H1 (cell line): Measurements from ENCODE around the gene AGAP1. TPM values are rescaled to one million over a fixed set of nuclear protein-coding genes. Genes with fewer than 3 reads are reported as not detected.

Source experiments
- CTCF ChIA-PET: fragments of 300-600 bp; sonication (Branson Sonifier 250); formaldehyde crosslinking; loops from one replicate; lab custom pipeline; 2021; ENCODE audit not compliant: partially characterized antibody; lab: Charles Lee
- POLR2A ChIA-PET: fragments of 300-600 bp; sonication (Branson Sonifier 250); formaldehyde crosslinking; loops from one replicate; lab custom pipeline; 2021; ENCODE audit warnings: inconsistent platforms; ENCODE audit not compliant: partially characterized antibody; lab: Charles Lee
- DNase-seq, 2 experiments: peaks; one replicate each; pipeline versions ENCODE4 v3.0.0 to v3.0.0-alpha.2; 2010 to 2022; ENCODE audit warnings: low spot score in 2 of 2, low read depth in 1 of 2, mixed read lengths in 1 of 2
- FAIRE-seq: peaks from 2 replicates; lab custom pipeline; 2011; peaks lifted over from hg19 to GRCh38; lab: Jason Lieb, UNC
- H2AFZ ChIP-seq: 2 replicates; pipeline ENCODE4 v1.8.1; 2012; ENCODE audit warnings: low read length, inconsistent platforms
- H2AK5ac ChIP-seq: 2 replicates; pipeline ENCODE4 v1.6.1; 2013; ENCODE audit warnings: low read depth, low read length
- H2BK120ac ChIP-seq: replicated peaks from 2 replicates; pipeline ENCODE3; 2013; ENCODE audit warnings: low read depth, low read length, inconsistent platforms
- H2BK12ac ChIP-seq: 2 replicates; pipeline ENCODE4 v1.6.1; 2013; ENCODE audit warnings: low read depth, low read length
- H2BK15ac ChIP-seq: 2 replicates; pipeline ENCODE4 v1.6.1; 2013; ENCODE audit warnings: low read length
- H2BK20ac ChIP-seq: 2 replicates; pipeline ENCODE4 v1.6.1; 2013; ENCODE audit warnings: low read length
- H2BK5ac ChIP-seq: 2 replicates; pipeline ENCODE4 v1.6.1; 2013; ENCODE audit warnings: low read depth, low read length
- H3K14ac ChIP-seq: 2 replicates; pipeline ENCODE4 v1.6.1; 2013; ENCODE audit warnings: inconsistent platforms; ENCODE audit not compliant: insufficient read length
- H3K18ac ChIP-seq: 2 replicates; pipeline ENCODE4 v1.6.1; 2013; ENCODE audit warnings: low read length; ENCODE audit errors: extremely low read depth
- H3K23ac ChIP-seq: 2 replicates; pipeline ENCODE4 v1.6.1; 2013; ENCODE audit warnings: inconsistent platforms; ENCODE audit not compliant: insufficient read length
- H3K23me2 ChIP-seq: 2 replicates; pipeline ENCODE4 v1.6.1; 2013; ENCODE audit warnings: low read depth, low read length
- H3K27ac ChIP-seq: 2 replicates; pipeline ENCODE4 v1.6.1; 2011; ENCODE audit warnings: low read depth, low read length, inconsistent platforms
- H3K27me3 ChIP-seq, 4 experiments: replicated peaks in 1 of 4; 1 replicate in 1 of 4; 2 replicates in 3 of 4; pipeline versions ENCODE4 v1.6.1 to v1.8.1; 2011 to 2013; ENCODE audit warnings: low read length in 3 of 4, mild to moderate bottlenecking in 3 of 4, inconsistent platforms in 2 of 4, mixed read lengths in 2 of 4, moderate library complexity in 1 of 4; ENCODE audit not compliant: control insufficient read depth in 3 of 4, insufficient read depth in 3 of 4; ENCODE audit errors: extremely low read depth in 1 of 4
- H3K36me3 ChIP-seq, 4 experiments: 2 replicates each; pipeline versions ENCODE4 v1.6.1 to v1.8.1; 2011 to 2013; ENCODE audit warnings: mild to moderate bottlenecking in 4 of 4, low read length in 3 of 4, moderate library complexity in 2 of 4, control low read depth in 1 of 4, inconsistent platforms in 1 of 4; ENCODE audit not compliant: insufficient read depth in 4 of 4, control insufficient read depth in 2 of 4
- H3K4ac ChIP-seq: replicated peaks from 2 replicates; pipeline ENCODE3; 2013; ENCODE audit warnings: low read length, low read depth, mixed read lengths, inconsistent platforms; ENCODE audit not compliant: insufficient read length
- H3K4me1 ChIP-seq, 4 experiments: replicated peaks in 1 of 4; 1 replicate in 1 of 4; 2 replicates in 3 of 4; pipeline versions ENCODE4 v1.6.1 to v1.8.1; 2011 to 2013; ENCODE audit warnings: low read length in 3 of 4, inconsistent platforms in 2 of 4, mixed read lengths in 1 of 4; ENCODE audit not compliant: insufficient read depth in 4 of 4, control insufficient read depth in 3 of 4
- H3K4me2 ChIP-seq, 2 experiments: 2 replicates each; pipeline versions ENCODE4 v1.6.1 to v1.8.1; 2011 to 2013; ENCODE audit warnings: low read depth in 2 of 2, low read length in 2 of 2, control low read depth in 1 of 2, inconsistent platforms in 1 of 2, mild to moderate bottlenecking in 1 of 2; ENCODE audit not compliant: insufficient read depth in 1 of 2
- H3K4me3 ChIP-seq, 4 experiments: fragments of 200-600, 300-600 bp in 1 of 4; sonication (generic), shearing (Covaris generic), sonication (Bioruptor Twin) in 1 of 4; 2 replicates each; pipeline versions ENCODE4 v1.5.1 to v1.8.1; 2011 to 2016; ENCODE audit warnings: low read length in 4 of 4, low read depth in 3 of 4, control low read depth in 2 of 4, inconsistent platforms in 2 of 4, mild to moderate bottlenecking in 2 of 4, mixed read lengths in 1 of 4, moderate library complexity in 1 of 4; ENCODE audit not compliant: insufficient read depth in 2 of 4; ENCODE audit errors: extremely low read depth in 1 of 4
- H3K56ac ChIP-seq: replicated peaks from 2 replicates; pipeline ENCODE3; 2013; ENCODE audit warnings: low read depth, mild to moderate bottlenecking, mixed read lengths, low read length, inconsistent platforms; ENCODE audit not compliant: insufficient read length
- H3K79me1 ChIP-seq: 2 replicates; pipeline ENCODE4 v1.6.1; 2013; ENCODE audit warnings: low read depth, low read length, control low read depth
- H3K79me2 ChIP-seq, 2 experiments: 2 replicates each; pipeline versions ENCODE4 v1.6.1 to v1.8.1; 2012 to 2013; ENCODE audit warnings: low read length in 2 of 2, mild to moderate bottlenecking in 2 of 2, inconsistent platforms in 1 of 2; ENCODE audit not compliant: insufficient read depth in 2 of 2, control insufficient read depth in 1 of 2
- H3K9ac ChIP-seq, 4 experiments: replicated peaks in 1 of 4; 1 replicate in 1 of 4; 2 replicates in 3 of 4; pipeline versions ENCODE4 v1.6.1 to v1.8.1; 2011 to 2013; ENCODE audit warnings: low read depth in 3 of 4, low read length in 3 of 4, control low read depth in 2 of 4, mild to moderate bottlenecking in 2 of 4, moderate library complexity in 2 of 4, inconsistent platforms in 1 of 4; ENCODE audit errors: extremely low read depth in 1 of 4
- H3K9me3 ChIP-seq, 2 experiments: 2 replicates each; pipeline versions ENCODE4 v1.6.1 to v1.8.1; 2012 to 2013; ENCODE audit warnings: mild to moderate bottlenecking in 2 of 2, moderate library complexity in 2 of 2, control low read depth in 1 of 2, inconsistent platforms in 1 of 2, low read depth in 1 of 2, low read length in 1 of 2, mixed read lengths in 1 of 2; ENCODE audit not compliant: insufficient read depth in 2 of 2
- H4K20me1 ChIP-seq, 2 experiments: replicated peaks in 1 of 2; 2 replicates each; pipeline versions ENCODE3 to v1.8.1; 2011 to 2013; ENCODE audit warnings: inconsistent platforms in 2 of 2, low read length in 2 of 2, mild to moderate bottlenecking in 1 of 2; ENCODE audit not compliant: insufficient read depth in 2 of 2, control insufficient read depth in 1 of 2
- H4K5ac ChIP-seq: 2 replicates; pipeline ENCODE4 v1.6.1; 2013; ENCODE audit warnings: low read length, low read depth, mixed read lengths, inconsistent platforms; ENCODE audit not compliant: insufficient read length
- H4K8ac ChIP-seq: 2 replicates; pipeline ENCODE4 v1.8.0; 2013; ENCODE audit warnings: mild to moderate bottlenecking, moderate library complexity, low read length, inconsistent platforms; ENCODE audit not compliant: insufficient read depth; ENCODE audit errors: extremely low read depth
- H4K91ac ChIP-seq: replicated peaks from 2 replicates; pipeline ENCODE3; 2013; ENCODE audit warnings: low read length, mixed read lengths, inconsistent platforms; ENCODE audit not compliant: insufficient read length
- GTF2F1 ChIP-seq: IDR thresholded peaks from 2 replicates; pipeline ENCODE4 v1.6.1; 2012; ENCODE audit warnings: low read depth, low read length, improper control_type of control experiment, borderline replicate concordance
- POLR2A ChIP-seq, 2 experiments: IDR thresholded peaks; 1 replicate in 1 of 2; 2 replicates in 1 of 2; pipeline ENCODE4 v1.6.1; 2011; ENCODE audit warnings: low read depth in 2 of 2, low read length in 2 of 2, mild to moderate bottlenecking in 2 of 2; ENCODE audit errors: control extremely low read depth in 1 of 2
- RAD21 ChIP-seq, 2 experiments: IDR thresholded peaks in 1 of 2; conservative IDR thresholded peaks in 1 of 2; 2 replicates each; pipeline ENCODE4 v1.6.1; 2011; ENCODE audit warnings: low read depth in 2 of 2, low read length in 2 of 2, improper control_type of control experiment in 1 of 2, inconsistent platforms in 1 of 2, mild to moderate bottlenecking in 1 of 2, moderate library complexity in 1 of 2
- RFX5 ChIP-seq: IDR thresholded peaks from 2 replicates; pipeline ENCODE4 v1.6.1; 2011; ENCODE audit warnings: low read depth, low read length, improper control_type of control experiment, borderline replicate concordance
- RNF2 ChIP-seq: fragments of 200-900, 300-1000 bp; sonication (generic); IDR thresholded peaks from 2 replicates; pipeline ENCODE4 v1.7.1; 2016; ENCODE audit warnings: borderline replicate concordance, low read depth, mild to moderate bottlenecking, antibody characterized with exemption, low read length; ENCODE audit not compliant: poor library complexity, severe bottlenecking; ENCODE audit errors: missing control alignments
- SP1 ChIP-seq: IDR thresholded peaks from 2 replicates; pipeline ENCODE4 v1.6.1; 2011; ENCODE audit warnings: low read depth, low read length
- TAF7 ChIP-seq: optimal IDR thresholded peaks from 2 replicates; pipeline ENCODE3; 2011; ENCODE audit warnings: low read depth, mild to moderate bottlenecking, inconsistent platforms, low read length, moderate library complexity, borderline replicate concordance
- TEAD4 ChIP-seq: IDR thresholded peaks from 2 replicates; pipeline ENCODE4 v1.6.1; 2012; ENCODE audit warnings: low read depth, low read length, inconsistent platforms, mixed read lengths
- WGBS, 2 experiments: shearing (Covaris generic) in 1 of 2; methylation state at CpG; one replicate each; pipeline versions ENCODE4 v1.1.6 to v1.1.7; 2013 to 2015; ENCODE audit warnings: low lambda C conversion rate in 2 of 2, mixed read lengths in 2 of 2, inconsistent platforms in 1 of 2, low coverage in 1 of 2, missing lambda C conversion rate in 1 of 2; ENCODE audit not compliant: insufficient replicate concordance in 2 of 2, insufficient coverage in 1 of 2, insufficient read length in 1 of 2; ENCODE audit errors: extremely low coverage in 1 of 2, missing lambda C conversion rate in 1 of 2; 5-methylcytosine and 5-hydroxymethylcytosine counted together
- polyA plus RNA-seq, 7 experiments: library from polyadenylated mRNA; depleted of rRNA in 3 of 7; stranded (reverse) in 5 of 7; unstranded in 2 of 7; fragments of >200 nt in 5 of 7; fragments of 200-250 nt in 2 of 7; gene quantifications; 1 replicate in 5 of 7; 2 replicates in 1 of 7; 4 replicates in 1 of 7; pipeline versions ENCODE4 v1.2.1 to v1.2.3, GENCODE V29; 2011 to 2013; ENCODE audit warnings: missing spikeins in 2 of 7, mixed read lengths in 2 of 7
- total RNA-seq: library from RNA; stranded (reverse); fragmentation: NEBNext Ultra II Directional; extraction: Animal tissue kit (Norgen Biotek cat#: 25700); gene quantifications from 2 replicates; pipeline ENCODE4 v1.2.1, GENCODE V29; 2021
- TF ChIP-seq, protein P1 (sequence below): IDR thresholded peaks from 2 replicates; pipeline ENCODE4 v1.6.1; 2012; ENCODE audit warnings: inconsistent platforms

The AGAP1 gene
- total and polyA plus RNA-seq, 2 of the 8 experiments (the other 6 are each of a cell fraction or from before 2014, with no cell fraction given) = 18.1 to 39.4 TPM

DNA sequence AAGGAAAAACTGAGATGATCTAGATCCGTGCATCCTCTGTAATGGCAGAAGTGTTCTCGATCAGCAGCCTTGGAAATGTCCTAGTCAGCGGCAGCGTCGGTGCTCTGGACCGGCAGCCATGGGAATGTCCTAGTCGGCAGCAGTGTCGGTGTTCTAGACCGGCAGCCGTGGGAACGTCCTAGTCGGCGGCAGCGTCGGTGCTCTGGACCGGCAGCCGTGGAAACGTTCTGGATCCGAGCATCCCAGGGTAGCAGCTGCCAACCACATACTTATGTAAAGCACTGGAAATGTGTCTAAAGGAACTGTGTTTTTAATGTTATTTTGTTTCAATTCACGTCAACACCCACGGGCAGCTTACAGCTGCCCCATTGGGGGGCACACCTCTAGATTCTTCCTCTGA is 615.6 kb downstream of the AGAP1 start:
- H3K79me2 ChIP-seq = no peaks in the 10 kb centered on the region
- no peak overlapping the region for H2AFZ ChIP-seq
- no peak overlapping the region for H4K8ac ChIP-seq
- no peak overlapping the region for H4K91ac ChIP-seq
- POLR2A ChIA-PET = interaction anchor here (0.9 kb wide), 1 partner anchor 26 kb away, joined by 5 read pairs; no protein-coding TSS in a partner anchor
- peaks cover 2 to 3% of the 10 kb centered on the region in 2 experiments for H4K20me1 ChIP-seq
- no peaks in the 10 kb centered on the region; a peak in 1 of 8 replicates for H3K36me3 ChIP-seq
- no peak overlapping the region for H2BK20ac ChIP-seq
- no peak overlapping the region for H2AK5ac ChIP-seq
- H3K4ac ChIP-seq = no peak overlapping the region
- no peak overlapping the region for H3K14ac ChIP-seq
- H2BK120ac ChIP-seq = no peak overlapping the region
- no peak overlapping the region for H3K23ac ChIP-seq
- peaks cover 0 to 2% (median 0%) of the 10 kb centered on the region in 4 experiments; a peak in 2 of 7 replicates for H3K27me3 ChIP-seq
- CTCF ChIA-PET = interaction anchor here (0.9 to 2.1 kb wide), 3 partner anchors 15 to 68 kb away, joined by 3 to 7 read pairs (median 4); no protein-coding TSS in a partner anchor
- no peak overlapping the region for H4K5ac ChIP-seq
- H3K79me1 ChIP-seq = no peaks in the 10 kb centered on the region
- H2BK15ac ChIP-seq = no peak overlapping the region
- 97% methylated on average over 21 of the region's 21 CpGs; no CpG with 5 or more reads in 1 of the 2 experiments for WGBS, 2 experiments
- H2BK5ac ChIP-seq = no peak overlapping the region
- no peak for FAIRE-seq
- DNase-seq = no peak
- H3K4me1 ChIP-seq = peaks cover 0 to 22% (median 11%) of the 10 kb centered on the region in 4 experiments; a peak in 6 of 7 replicates
- H3K4me3 ChIP-seq = no peak overlapping the region
- H3K56ac ChIP-seq = no peak overlapping the region
- H2BK12ac ChIP-seq = no peak overlapping the region
- H3K9ac ChIP-seq = no peak overlapping the region
- no peaks in the 10 kb centered on the region for H3K23me2 ChIP-seq
- H3K27ac ChIP-seq = no peak overlapping the region
- no peaks in the 10 kb centered on the region for H3K9me3 ChIP-seq
- H3K18ac ChIP-seq = no peak overlapping the region
- H3K4me2 ChIP-seq = no peak overlapping the region
- no peak for TF ChIP-seq TEAD4
- TF ChIP-seq, protein P1, sequence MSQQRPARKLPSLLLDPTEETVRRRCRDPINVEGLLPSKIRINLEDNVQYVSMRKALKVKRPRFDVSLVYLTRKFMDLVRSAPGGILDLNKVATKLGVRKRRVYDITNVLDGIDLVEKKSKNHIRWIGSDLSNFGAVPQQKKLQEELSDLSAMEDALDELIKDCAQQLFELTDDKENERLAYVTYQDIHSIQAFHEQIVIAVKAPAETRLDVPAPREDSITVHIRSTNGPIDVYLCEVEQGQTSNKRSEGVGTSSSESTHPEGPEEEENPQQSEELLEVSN = no peak
- TF ChIP-seq GTF2F1 = no peak
- TF ChIP-seq POLR2A (IDR thresholded peaks at IDR 0.05; ENCODE audit: control extremely low read depth in 1 of 2, low read depth in 2 of 2, low read length in 2 of 2) = no peak
- TF ChIP-seq RNF2 = no peak
- TF ChIP-seq RAD21 (IDR thresholded peaks at IDR 0.05 in 1 of 2, conservative IDR thresholded peaks at IDR 0.05 in 1 of 2; ENCODE audit: low read depth in 2 of 2, low read length in 2 of 2) = no peak
- no peak for TF ChIP-seq SP1
- no peak for TF ChIP-seq TAF7
- TF ChIP-seq RFX5 = no peak
